Measurements from ENCODE around the gene KLHL29. TPM values are rescaled to one million over a fixed set of nuclear protein-coding genes. Genes with fewer than 3 reads are reported as not detected.

KLHL29 gene
- polyA plus RNA-seq, 1 of the 3 experiments (the other 2 are of a cell fraction): 4.6 TPM

- Histone ChIP-seq H3K4me3 (ENCODE audit: low read depth in 2 of 2, low read length in 1 of 2) (no peak overlapping the region), H3K9me3 (no peaks in the 10 kb centered on the region), H2AFZ (ENCODE audit: low read depth) (no peak overlapping the region), H3F3A (replicated peaks; ENCODE audit: insufficient read depth) (no peaks in the 10 kb centered on the region), H3K4me1 (ENCODE audit: control insufficient read depth in 1 of 2, insufficient read depth in 2 of 2, low read depth in 1 of 2, low read length in 1 of 2) (peaks cover 8 to 73% of the 10 kb centered on the region in 2 experiments; a peak in 3 of 4 replicates), H3K27ac (ENCODE audit: low read depth in 2 of 2, low read length in 1 of 2) (peak overlapping the region in 1 of 2 experiments; percentile 82; a peak in 2 of 4 replicates), H3K79me2 (ENCODE audit: insufficient read depth) (no peaks in the 10 kb centered on the region), H3K27me3 (ENCODE audit: insufficient read depth) (no peaks in the 10 kb centered on the region), H3K4me2 (no peak overlapping the region), H4K20me1 (ENCODE audit: insufficient read depth) (no peaks in the 10 kb centered on the region), H3K36me3 (replicated peaks in 1 of 2; ENCODE audit: control insufficient read depth in 1 of 2, insufficient read depth in 2 of 2, low read length in 1 of 2) (no peaks in the 10 kb centered on the region), H3K9ac (no peak overlapping the region), H3K9me2 (no peaks in the 10 kb centered on the region)
- TF ChIP-seq PBX3 (IDR thresholded peaks at IDR 0.05) (no peak), CTCF (IDR thresholded peaks at IDR 0.05) (no peak), POLR2AphosphoS5 (IDR thresholded peaks at IDR 0.05; ENCODE audit: low read depth, low read length) (no peak), RAD21 (IDR thresholded peaks at IDR 0.05; ENCODE audit: low read length) (no peak), EP300 (IDR thresholded peaks at IDR 0.05; ENCODE audit: borderline replicate concordance in 1 of 2, low read depth in 1 of 2, low read length in 1 of 2) (no peak), ELF1 (IDR thresholded peaks at IDR 0.05) (no peak)
- 75% methylated on average over 5 of the region's 5 CpGs for WGBS (ENCODE audit: low lambda C conversion rate)
- ChIA-PET CTCF (interaction anchor here (0.6 to 1.6 kb wide), 3 partner anchors 14 to 462 kb away, joined by 3 to 7 read pairs (median 3); no protein-coding TSS in a partner anchor), POLR2A (interaction anchor here (0.8 to 1.8 kb wide), 2 partner anchors 11 to 16 kb away, joined by 3 to 4 read pairs; no protein-coding TSS in a partner anchor)
- DNase-seq: no peak
Measured at GRCh38 chr2:23621616-23622015, 236.6 kb downstream of the KLHL29 start.

- WGBS (ENCODE audit: low lambda C conversion rate): 83% methylated on average over 8 of the region's 8 CpGs
- no peaks in the 10 kb centered on the region for H4K20me1 ChIP-seq (ENCODE audit: insufficient read depth)
- H3K27me3 ChIP-seq (ENCODE audit: insufficient read depth): no peaks in the 10 kb centered on the region
- no peak overlapping the region for H3K4me3 ChIP-seq (ENCODE audit: low read depth in 2 of 2, low read length in 1 of 2)
- no peak overlapping the region for H2AFZ ChIP-seq (ENCODE audit: low read depth)
- no peaks in the 10 kb centered on the region for H3K9me2 ChIP-seq
- no peaks in the 10 kb centered on the region for H3F3A ChIP-seq (replicated peaks; ENCODE audit: insufficient read depth)
- peaks cover 8 to 72% of the 10 kb centered on the region in 2 experiments; a peak in 3 of 4 replicates for H3K4me1 ChIP-seq (ENCODE audit: control insufficient read depth in 1 of 2, insufficient read depth in 2 of 2, low read depth in 1 of 2, low read length in 1 of 2)
- no peaks in the 10 kb centered on the region for H3K79me2 ChIP-seq (ENCODE audit: insufficient read depth)
- H3K36me3 ChIP-seq (replicated peaks in 1 of 2; ENCODE audit: control insufficient read depth in 1 of 2, insufficient read depth in 2 of 2, low read length in 1 of 2): no peaks in the 10 kb centered on the region
- ChIA-PET POLR2A (no interaction called here), CTCF (interaction anchor here (1.0 to 3.5 kb wide), 4 partner anchors 10 to 297 kb away, joined by 3 to 13 read pairs (median 5); no protein-coding TSS in a partner anchor)
- H3K4me2 ChIP-seq: no peak overlapping the region
- no peak overlapping the region for H3K9ac ChIP-seq
- no peak for DNase-seq
- TF ChIP-seq SMC3 (IDR thresholded peaks at IDR 0.05; ENCODE audit: low read depth, low read length) (no peak), NRF1 (IDR thresholded peaks at IDR 0.05; ENCODE audit: low read depth, low read length) (no peak), MAX (IDR thresholded peaks at IDR 0.05; ENCODE audit: low read depth) (no peak), FOXM1 (IDR thresholded peaks at IDR 0.05; ENCODE audit: low read depth) (no peak), FOSL2 (IDR thresholded peaks at IDR 0.05; ENCODE audit: borderline replicate concordance, low read depth) (no peak), RFX5 (IDR thresholded peaks at IDR 0.05; ENCODE audit: low read length) (no peak), GABPA (IDR thresholded peaks at IDR 0.05; ENCODE audit: low read depth) (no peak), TEAD4 (IDR thresholded peaks at IDR 0.05; ENCODE audit: borderline replicate concordance, insufficient read depth) (no peak), FOXJ3 (CRISPR knock-in tag; IDR thresholded peaks at IDR 0.05) (no peak), USF1 (IDR thresholded peaks at IDR 0.05; ENCODE audit: borderline replicate concordance, low read depth) (no peak), RCOR1 (IDR thresholded peaks at IDR 0.05; ENCODE audit: low read length) (no peak), MXI1 (IDR thresholded peaks at IDR 0.05; ENCODE audit: low read depth, low read length) (no peak), CTCF (IDR thresholded peaks at IDR 0.05) (no peak)
- H3K9me3 ChIP-seq: no peaks in the 10 kb centered on the region
- no peak overlapping the region; a peak in 1 of 4 replicates for H3K27ac ChIP-seq (ENCODE audit: low read depth in 2 of 2, low read length in 1 of 2)
Measured at GRCh38 chr2:23622466-23622865, 237.5 kb downstream of the KLHL29 start.

Measured in SK-N-SH (cell line).